Astrocyte of the spinal cord (primary cell): Measurements from ENCODE around the gene VPS39.

ENCODE experiments used
- DNase-seq: peaks from one replicate; pipeline ENCODE4 v3.0.0; 2011; ENCODE audit warnings: low read depth, low spot score
- H3K4me3 ChIP-seq: 2 replicates; pipeline ENCODE4 v1.5.1; 2011; ENCODE audit warnings: low read depth, mild to moderate bottlenecking, low read length, moderate library complexity
- CTCF ChIP-seq: IDR thresholded peaks from 2 replicates; pipeline ENCODE4 v1.5.1; 2012; ENCODE audit warnings: low read depth, mild to moderate bottlenecking, low read length, inconsistent platforms
- in situ Hi-C: cut with HindIII; loops from 2 replicates; pipeline ENCODE4 v1.10.0; 2017; ENCODE audit warnings: low sequenced_read_pairs

The VPS39 gene

DNA sequence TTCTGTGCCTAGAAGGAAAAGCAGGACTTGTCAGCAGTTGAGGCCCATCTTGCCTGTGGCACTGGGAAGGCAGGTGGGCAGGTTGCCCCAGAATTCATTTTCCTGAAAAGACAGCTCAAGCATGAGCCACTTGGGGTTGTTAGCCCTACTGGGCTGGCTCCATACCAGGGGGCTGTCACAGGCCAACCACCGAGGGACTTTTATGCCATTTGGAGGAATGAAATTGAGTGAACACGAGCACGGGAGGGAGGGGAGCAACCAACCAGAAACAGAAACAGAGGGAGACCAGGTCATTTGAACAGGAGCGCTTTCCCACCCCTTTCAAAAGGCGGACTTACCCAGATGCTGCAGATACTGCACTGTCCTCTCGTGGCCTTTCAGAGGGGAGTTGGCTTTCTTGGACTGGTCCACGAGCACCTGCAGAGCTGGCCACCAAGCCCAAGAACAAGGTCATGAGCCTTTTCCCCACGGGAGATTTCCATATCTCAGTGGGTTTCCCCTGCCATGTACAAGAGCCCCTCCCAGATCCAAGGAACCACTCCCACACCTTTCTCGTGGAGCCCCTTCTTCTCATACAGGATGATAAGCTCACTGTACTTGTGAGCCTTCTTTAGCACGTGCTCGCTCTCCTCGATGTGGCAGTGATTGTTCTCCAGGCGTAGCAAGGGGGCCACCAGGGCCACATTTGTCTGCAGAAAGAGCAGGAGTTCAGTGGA lies 41.7 kb downstream of the VPS39 start:
- in situ Hi-C loops: no loop called here
- no peak for TF ChIP-seq CTCF
- no peak overlapping the region for H3K4me3 ChIP-seq
- no peak for DNase-seq

DNA sequence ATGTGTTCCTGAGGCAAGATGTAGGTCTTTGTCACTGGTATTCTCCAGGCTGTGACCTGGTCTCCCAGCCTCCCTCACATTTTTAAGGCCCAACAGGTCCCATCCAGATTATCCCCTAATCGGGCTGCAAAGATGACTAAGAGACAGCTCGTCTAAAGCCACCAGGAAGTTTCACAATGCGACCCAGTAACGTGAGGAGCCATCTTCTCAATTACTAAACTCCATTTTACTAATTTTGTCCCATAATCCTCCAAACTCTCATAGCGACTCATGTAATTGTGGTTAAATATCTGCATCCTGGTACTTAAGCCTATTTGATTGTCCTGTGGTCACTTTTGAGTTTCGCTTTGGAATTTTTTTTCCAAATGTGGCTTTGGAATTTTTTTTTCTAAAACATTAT lies 43.0 kb downstream of the VPS39 start:
- no peak for TF ChIP-seq CTCF
- in situ Hi-C loops: no loop called here
- DNase-seq: no peak
- H3K4me3 ChIP-seq: no peak overlapping the region

DNA sequence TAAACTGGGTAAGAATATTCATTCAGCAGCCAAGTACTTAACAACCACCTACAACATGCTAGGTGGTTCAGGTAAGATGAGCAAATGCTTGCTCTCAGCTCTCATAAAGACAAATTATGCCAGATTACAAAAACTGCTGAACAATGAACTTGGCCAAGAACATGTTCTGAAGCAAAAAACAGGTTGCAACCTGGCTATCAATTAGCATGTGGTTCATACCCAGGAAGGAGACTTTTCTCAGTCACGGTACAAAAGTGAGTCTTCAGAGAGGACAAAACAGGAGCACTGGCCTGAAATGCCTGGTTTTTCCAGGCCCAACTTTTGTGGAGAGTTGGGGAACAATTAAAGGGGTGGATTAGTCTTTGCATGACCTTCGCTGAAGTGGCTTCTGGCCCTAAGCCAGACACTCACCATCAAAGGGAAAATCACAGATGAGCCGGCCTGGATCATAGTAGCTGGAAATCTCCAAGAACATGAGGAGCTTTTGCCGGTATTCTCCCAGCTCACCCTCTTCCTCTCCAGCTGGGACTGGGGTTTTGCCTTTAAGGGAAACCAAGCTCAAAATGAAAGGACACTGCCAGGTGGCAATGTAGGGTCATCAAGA lies 44.1 kb downstream of the VPS39 start:
- DNase-seq: no peak
- H3K4me3 ChIP-seq: no peak overlapping the region
- TF ChIP-seq CTCF: no peak
- in situ Hi-C loops: no loop called here

GRCh38 chr15:42163291-42163690 lies 44.8 kb downstream of the VPS39 start:
- in situ Hi-C loops: no loop called here
- no peak overlapping the region for H3K4me3 ChIP-seq
- DNase-seq: no peak
- TF ChIP-seq CTCF: no peak

DNA sequence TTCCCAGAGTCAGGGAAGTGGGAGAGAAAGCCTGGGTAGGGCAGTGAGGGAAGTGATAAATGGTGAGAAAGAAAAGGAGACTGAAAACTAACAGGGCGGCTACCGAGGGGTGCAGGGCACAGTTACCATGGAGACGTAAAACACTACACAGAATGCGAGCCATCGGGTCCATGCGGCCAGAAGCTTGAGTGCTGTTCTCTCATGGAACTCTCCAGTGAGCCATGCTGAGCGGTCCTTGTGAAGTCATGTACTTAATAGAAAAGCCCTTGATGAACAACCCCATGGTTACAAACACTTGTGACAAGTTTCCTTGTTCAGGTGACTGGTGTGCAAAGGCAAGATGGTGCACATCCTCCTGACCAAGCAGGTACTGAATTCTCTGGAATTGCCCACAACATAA lies 48.0 kb downstream of the VPS39 start:
- no peak for DNase-seq
- in situ Hi-C loops: no loop called here
- TF ChIP-seq CTCF: no peak
- no peak overlapping the region for H3K4me3 ChIP-seq

DNA sequence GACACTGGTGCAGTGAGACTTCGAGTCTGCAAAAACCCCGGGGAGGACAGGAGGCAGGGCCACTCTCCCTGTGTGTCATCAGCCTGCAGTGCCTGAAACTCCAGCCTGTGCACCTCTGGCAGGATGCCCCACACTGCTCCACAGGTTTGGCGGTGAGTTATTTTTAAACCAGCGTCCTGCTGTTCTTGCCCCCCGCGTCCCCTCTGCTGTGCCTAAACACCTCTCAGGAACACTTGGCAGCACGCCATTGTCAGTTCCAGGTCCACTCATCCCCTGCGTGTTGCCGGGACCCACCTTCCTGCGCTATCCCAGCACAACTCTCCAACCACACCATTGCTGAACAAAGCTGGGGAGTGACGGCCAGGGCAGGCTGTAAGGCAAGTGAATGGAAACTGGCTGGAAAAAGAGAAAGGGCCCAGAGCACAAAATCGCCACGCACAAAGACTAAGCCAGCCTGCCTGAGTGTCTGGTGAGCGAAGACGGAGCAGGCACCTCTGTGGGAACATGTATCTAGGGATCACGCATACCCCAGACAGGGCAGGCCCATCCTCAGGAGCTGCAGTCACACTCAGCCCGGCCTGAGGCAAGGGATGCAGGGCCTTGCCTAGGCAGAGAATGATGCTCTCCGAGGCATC lies 48.6 kb downstream of the VPS39 start:
- H3K4me3 ChIP-seq: no peak overlapping the region
- in situ Hi-C loops: no loop called here
- TF ChIP-seq CTCF: no peak
- peak; percentile 36 for DNase-seq
